Measurements from ENCODE around the gene GABPA.
A peak's percentile ranks its signal among the peaks of the same experiment; 100 is the strongest.
"Not testable (repeated sequence)": the region's sequence is repeated elsewhere in the genome, so short reads cannot be mapped to it uniquely, and the experiment has no call there.

Gene GABPA

GRCh38 chr21:25735646-25736597 lies 1.1 kb downstream of the GABPA start:
- peak in 1 of 2 donors; percentile 63 for DNase-seq (ENCODE audit: low read depth in 1 of 2, low spot score in 1 of 2)

DNA sequence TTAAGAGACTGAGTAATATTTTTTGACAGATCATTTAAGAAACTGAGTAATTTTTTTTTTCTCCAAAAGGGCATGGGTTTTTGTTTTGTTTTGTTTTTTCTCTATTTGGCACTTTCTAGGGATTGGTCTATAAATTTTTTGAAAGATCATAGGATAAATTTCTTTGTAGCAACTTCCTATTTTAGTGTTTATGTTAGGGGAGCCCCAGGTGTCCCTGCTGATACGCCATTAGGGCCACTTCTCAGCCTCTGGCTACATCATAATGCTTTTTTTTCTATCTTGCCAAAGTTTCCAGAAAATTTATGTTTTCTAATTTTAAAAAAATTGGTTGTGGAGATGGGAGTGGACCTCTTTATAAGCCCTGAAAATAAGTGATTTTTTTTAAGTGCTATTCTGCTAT lies 2.6 kb downstream of the GABPA start:
- no peak for DNase-seq (ENCODE audit: low read depth in 1 of 2, low spot score in 1 of 2)

DNA sequence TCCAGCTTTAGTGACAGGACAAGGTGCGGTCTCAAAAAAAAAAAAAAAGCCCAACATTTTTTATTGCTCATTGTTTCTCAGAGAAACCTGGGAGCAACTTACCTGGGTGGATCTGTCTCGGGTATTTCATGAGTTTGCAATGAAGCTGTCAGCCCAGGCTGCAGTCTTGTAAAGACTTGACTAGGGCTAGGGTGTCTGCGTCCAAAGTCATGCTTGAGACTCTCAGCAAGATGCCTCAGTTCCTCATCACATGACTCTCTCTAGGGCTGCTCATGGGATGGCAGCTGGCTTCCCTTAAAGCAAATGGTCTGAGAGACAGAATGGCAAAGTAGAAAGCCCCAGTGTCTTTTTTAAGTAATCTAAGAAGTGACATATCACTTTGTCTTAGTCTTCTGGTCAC lies 8.1 kb downstream of the GABPA start:
- DNase-seq (ENCODE audit: low read depth in 1 of 2, low spot score in 1 of 2) = no peak

DNA sequence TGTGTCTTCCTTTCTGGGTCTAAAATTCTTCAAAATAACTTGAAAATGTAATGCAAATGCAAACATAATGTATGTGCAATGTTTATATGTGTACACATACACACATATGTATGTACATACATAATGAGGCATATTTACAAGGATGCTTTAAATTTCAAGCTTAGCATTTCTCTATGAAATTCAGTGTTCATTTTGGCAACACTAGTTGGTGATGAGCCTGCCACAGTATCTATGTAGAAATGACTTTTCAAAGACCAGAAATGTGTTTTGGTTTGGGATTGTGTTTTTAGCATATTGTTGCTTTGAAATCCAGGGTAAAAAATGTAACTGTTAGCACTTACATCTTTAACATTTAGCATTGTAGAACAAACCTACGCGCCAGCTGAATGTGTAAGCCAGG lies 10.1 kb downstream of the GABPA start:
- no peak for DNase-seq (ENCODE audit: low read depth in 1 of 2, low spot score in 1 of 2)

DNA sequence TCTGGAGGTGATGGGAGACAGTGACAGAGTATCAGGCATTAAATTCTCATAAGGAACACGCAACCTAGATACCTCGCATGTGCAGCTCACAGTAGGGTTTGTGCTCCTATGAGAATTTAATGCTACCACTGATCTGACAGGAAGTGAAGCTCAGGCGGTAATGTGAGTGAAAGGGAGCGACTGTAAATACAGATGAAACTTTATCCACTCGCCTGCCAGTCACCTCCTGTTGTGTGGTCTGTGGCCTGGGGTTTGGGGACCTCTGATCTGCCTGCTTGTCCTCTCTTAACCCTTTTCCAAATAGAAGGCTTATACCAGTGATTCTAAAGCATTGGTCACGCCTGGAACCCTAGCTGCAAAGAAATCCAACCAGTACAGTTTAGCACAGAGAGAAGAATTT lies 15.3 kb downstream of the GABPA start:
- no peak for DNase-seq (ENCODE audit: low read depth in 1 of 2, low spot score in 1 of 2)

- no peak for DNase-seq (ENCODE audit: low read depth in 1 of 2, low spot score in 1 of 2)
Observed at GRCh38 chr21:25752416-25752815, 17.6 kb downstream of the GABPA start.

GRCh38 chr21:25756190-25756932 lies 21.6 kb downstream of the GABPA start:
- no peak for DNase-seq (ENCODE audit: low read depth in 1 of 2, low spot score in 1 of 2)

GRCh38 chr21:25757531-25757930 lies 22.8 kb downstream of the GABPA start:
- DNase-seq (ENCODE audit: low read depth in 1 of 2, low spot score in 1 of 2) = no peak

GRCh38 chr21:25759573-25759972 lies 24.8 kb downstream of the GABPA start:
- DNase-seq (ENCODE audit: low read depth in 1 of 2, low spot score in 1 of 2) = no peak

GRCh38 chr21:25760061-25760460 lies 25.3 kb downstream of the GABPA start:
- no peak for DNase-seq (ENCODE audit: low read depth in 1 of 2, low spot score in 1 of 2)

DNA sequence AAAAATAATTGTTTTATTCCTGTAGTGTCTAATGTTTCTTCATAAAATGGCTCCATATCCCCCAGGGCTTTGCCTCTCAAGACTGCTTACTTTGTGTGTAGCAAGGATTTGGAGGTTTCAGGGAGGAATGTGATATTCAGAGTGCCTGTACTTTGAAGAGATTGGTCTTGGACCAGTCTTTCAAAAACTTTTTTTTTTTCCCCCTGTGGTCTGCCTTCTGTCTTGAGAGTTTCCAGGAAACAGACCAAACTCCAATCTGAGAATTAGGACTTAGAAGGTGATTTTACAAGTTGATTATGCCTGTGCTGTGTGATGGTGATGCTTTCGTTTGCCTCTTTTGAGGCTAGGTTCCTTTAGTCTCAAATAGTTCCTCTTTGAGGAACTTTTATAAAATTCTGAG lies 25.9 kb downstream of the GABPA start:
- no peak for DNase-seq (ENCODE audit: low read depth in 1 of 2, low spot score in 1 of 2)

GRCh38 chr21:25764065-25764464 lies 29.3 kb downstream of the GABPA start:
- DNase-seq (ENCODE audit: low read depth in 1 of 2, low spot score in 1 of 2) = no peak

DNA sequence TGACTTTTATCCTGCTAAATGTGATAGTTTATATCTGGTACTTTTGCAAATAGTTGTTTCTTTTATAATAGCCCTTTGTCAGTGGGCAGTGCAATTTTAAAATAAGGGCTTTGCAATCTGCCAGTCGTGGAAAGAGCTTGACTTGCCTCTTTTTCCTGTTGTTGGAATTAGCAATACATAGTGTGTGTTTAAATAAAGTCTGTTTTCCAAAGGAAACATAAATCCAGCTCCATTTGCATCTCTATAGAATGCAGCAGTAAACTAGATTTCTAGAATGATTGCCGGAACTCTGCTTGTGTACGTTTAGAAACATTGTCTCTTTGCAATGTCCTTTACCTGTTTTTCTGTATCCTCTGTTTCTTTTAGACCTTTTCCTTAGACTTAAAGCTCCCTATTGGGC lies 33.1 kb downstream of the GABPA start:
- no peak for DNase-seq (ENCODE audit: low read depth in 1 of 2, low spot score in 1 of 2)

GRCh38 chr21:25772686-25773085 lies 37.9 kb downstream of the GABPA start:
- DNase-seq (ENCODE audit: low read depth in 1 of 2, low spot score in 1 of 2) = no peak

DNA sequence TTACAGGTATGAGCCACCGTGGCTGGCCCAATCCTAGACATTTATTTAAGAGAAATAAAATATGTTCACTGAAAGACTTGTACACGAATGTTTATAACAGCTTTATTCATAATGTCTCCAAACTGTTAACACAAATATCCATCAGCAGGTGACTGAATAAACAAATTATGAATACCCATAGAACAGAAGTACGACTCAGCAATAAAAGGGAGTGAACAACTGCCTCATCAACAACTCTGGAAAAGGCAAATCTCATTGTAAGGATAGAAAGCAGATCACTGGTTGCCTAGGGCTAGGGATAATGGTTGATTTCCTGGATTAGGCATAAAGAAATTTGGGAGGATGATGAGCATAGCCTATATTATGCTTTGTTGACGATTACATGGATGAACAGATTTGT lies 41.7 kb downstream of the GABPA start:
- no peak for DNase-seq (ENCODE audit: low read depth in 1 of 2, low spot score in 1 of 2)

- not testable (repeated sequence) for DNase-seq (ENCODE audit: low read depth in 1 of 2, low spot score in 1 of 2)
Observed at GRCh38 chr21:25778126-25778875, 43.5 kb downstream of the GABPA start.

DNA sequence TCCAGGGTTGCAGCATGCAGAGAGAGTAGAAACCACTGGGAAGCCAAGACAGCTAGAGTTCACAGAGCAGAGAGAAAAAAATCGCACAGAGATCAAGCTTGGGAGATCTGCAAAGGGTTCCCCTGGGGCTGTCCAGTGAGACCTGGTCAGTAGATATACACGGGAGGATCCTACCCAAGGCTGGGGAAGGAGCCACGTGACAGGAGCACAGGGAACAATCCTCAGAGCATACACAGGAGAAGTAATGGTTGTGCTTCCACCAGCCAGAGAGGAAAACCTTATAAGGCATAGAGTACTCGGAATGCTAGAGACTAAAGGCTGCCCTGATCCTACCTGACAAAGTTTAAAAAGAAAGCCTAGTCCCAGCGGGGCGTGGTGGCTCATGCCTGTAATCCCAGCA lies 53.9 kb downstream of the GABPA start:
- DNase-seq (ENCODE audit: low read depth in 1 of 2, low spot score in 1 of 2) = no peak

GRCh38 chr21:25790122-25790877 lies 55.5 kb downstream of the GABPA start:
- no peak for DNase-seq (ENCODE audit: low read depth in 1 of 2, low spot score in 1 of 2)

DNA sequence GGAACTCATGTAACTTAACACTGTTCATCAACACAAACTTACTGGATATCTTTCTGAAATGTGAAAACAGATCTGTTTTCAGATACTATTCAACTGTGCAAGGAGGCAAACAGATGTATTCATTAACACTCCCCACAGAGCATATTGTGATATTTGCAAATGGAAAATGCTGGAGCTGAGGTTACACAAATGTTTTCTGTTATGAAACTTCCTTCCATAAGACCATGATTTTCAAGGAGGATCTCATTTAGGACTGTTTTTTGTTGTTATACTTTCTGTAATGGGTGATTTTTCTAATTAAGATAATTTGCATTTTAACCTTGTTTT lies 56.1 kb downstream of the GABPA start:
- DNase-seq (ENCODE audit: low read depth in 1 of 2, low spot score in 1 of 2) = no peak

GRCh38 chr21:25791319-25791718 lies 56.5 kb downstream of the GABPA start:
- no peak for DNase-seq (ENCODE audit: low read depth in 1 of 2, low spot score in 1 of 2)

All from activated T-helper 1 cell treated with anti-CD3 and anti-CD28 coated beads, Interleukin-2, amount 50 U/mL, for 16 hours (primary cell).